ENCODE data around the gene ECD. TPM values are rescaled to one million over a fixed set of nuclear protein-coding genes. Genes with fewer than 3 reads are reported as not detected.

ECD gene
- total RNA-seq, 4 donors from 2014 or later = 11.0 to 22.8 (median 18.6) TPM

DNA sequence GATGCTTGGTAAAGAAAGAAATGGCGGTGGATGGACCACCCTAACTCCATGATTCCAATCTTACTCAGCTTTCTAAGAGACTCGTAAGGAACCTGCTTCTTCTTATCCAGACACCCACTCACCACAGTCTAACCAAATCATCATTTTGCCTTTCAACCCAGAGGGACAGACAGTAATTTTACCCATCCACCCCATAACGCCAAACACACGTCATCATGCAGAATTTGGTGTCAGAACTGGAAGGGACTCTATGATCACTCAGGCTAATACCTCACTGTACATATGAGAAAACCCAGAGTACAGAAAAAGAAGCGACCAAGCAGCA is 388 bp downstream of the ECD start:
- ATAC-seq (peak in 1 of 2 donors; percentile 4), DNase-seq (no peak)
- H3K27ac ChIP-seq = peak overlapping the region; percentile 93 to 97 (median 94)
- peak overlapping the region; percentile 78 to 96 (median 83) for H3K4me3 ChIP-seq
- in situ Hi-C loops (cut with MboI; ENCODE audit: low sequenced_read_pairs in 4 of 4) (loop anchor here (10.0 to 25.0 kb wide), 3 partner anchors 73 to 805 kb away; partner anchors contain the start of genes DNAJB12 (in 4 of the 4) and P4HA1 (in 2 of the 4)), intact Hi-C loops (cut with DNase I; ENCODE audit: low total_unique reads) (loop anchor here (5.0 kb wide), 2 partner anchors 35 to 475 kb away; partner anchors contain the start of gene MCU)
- no peaks in the 10 kb centered on the region for H3K9me3 ChIP-seq
- H3K4me1 ChIP-seq = peaks cover 26 to 41% of the 10 kb centered on the region in 2 donors
- TF ChIP-seq POLR2A (IDR thresholded peaks at IDR 0.05) = no peak
- TF ChIP-seq, protein P1, sequence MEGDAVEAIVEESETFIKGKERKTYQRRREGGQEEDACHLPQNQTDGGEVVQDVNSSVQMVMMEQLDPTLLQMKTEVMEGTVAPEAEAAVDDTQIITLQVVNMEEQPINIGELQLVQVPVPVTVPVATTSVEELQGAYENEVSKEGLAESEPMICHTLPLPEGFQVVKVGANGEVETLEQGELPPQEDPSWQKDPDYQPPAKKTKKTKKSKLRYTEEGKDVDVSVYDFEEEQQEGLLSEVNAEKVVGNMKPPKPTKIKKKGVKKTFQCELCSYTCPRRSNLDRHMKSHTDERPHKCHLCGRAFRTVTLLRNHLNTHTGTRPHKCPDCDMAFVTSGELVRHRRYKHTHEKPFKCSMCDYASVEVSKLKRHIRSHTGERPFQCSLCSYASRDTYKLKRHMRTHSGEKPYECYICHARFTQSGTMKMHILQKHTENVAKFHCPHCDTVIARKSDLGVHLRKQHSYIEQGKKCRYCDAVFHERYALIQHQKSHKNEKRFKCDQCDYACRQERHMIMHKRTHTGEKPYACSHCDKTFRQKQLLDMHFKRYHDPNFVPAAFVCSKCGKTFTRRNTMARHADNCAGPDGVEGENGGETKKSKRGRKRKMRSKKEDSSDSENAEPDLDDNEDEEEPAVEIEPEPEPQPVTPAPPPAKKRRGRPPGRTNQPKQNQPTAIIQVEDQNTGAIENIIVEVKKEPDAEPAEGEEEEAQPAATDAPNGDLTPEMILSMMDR (IDR thresholded peaks at IDR 0.05 in 4 of 5, conservative IDR thresholded peaks at IDR 0.05 in 1 of 5) = no peak
- H3K36me3 ChIP-seq = peaks cover 0 to 13% of the 10 kb centered on the region in 2 donors
- no peaks in the 10 kb centered on the region for H3K27me3 ChIP-seq

DNA sequence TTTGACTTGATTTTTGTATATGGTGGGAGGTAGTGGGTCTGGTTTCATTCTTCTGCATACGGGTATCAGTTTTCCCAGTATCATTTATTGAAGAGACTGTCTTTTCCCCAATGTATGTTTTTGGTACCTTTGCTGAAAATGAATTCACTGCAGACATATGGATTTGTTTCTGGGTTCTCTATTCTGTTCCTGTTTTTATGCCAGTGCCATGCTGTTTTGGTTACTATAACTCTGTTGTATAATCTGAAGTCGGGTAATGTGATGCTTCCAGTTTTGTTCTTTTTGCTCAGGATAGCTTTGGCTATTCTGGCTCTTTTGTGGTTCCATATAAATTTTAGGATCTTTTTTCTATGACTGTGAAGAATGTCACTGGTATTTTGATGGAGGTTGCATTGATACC is 836 bp downstream of the ECD start:
- H3K36me3 ChIP-seq = peaks cover 0 to 18% of the 10 kb centered on the region in 2 donors
- no peak for TF ChIP-seq POLR2A (IDR thresholded peaks at IDR 0.05)
- TF ChIP-seq, protein P1 (IDR thresholded peaks at IDR 0.05 in 4 of 5, conservative IDR thresholded peaks at IDR 0.05 in 1 of 5) = no peak
- peak overlapping the region; percentile 78 to 96 (median 83) for H3K4me3 ChIP-seq
- H3K27ac ChIP-seq = peak overlapping the region; percentile 93 to 97 (median 94)
- peaks cover 26 to 45% of the 10 kb centered on the region in 2 donors for H3K4me1 ChIP-seq
- intact Hi-C loops (cut with DNase I; ENCODE audit: low total_unique reads) = loop anchor here (5.0 kb wide), 2 partner anchors 35 to 475 kb away; partner anchors contain the start of gene MCU
- H3K9me3 ChIP-seq = no peaks in the 10 kb centered on the region
- H3K27me3 ChIP-seq = no peaks in the 10 kb centered on the region
- ATAC-seq (no peak), DNase-seq (no peak)
- in situ Hi-C loops (cut with MboI; ENCODE audit: low sequenced_read_pairs in 4 of 4) = loop anchor here (10.0 to 25.0 kb wide), 3 partner anchors 72 to 805 kb away; partner anchors contain the start of genes DNAJB12 (in 4 of the 4) and P4HA1 (in 2 of the 4)

DNA sequence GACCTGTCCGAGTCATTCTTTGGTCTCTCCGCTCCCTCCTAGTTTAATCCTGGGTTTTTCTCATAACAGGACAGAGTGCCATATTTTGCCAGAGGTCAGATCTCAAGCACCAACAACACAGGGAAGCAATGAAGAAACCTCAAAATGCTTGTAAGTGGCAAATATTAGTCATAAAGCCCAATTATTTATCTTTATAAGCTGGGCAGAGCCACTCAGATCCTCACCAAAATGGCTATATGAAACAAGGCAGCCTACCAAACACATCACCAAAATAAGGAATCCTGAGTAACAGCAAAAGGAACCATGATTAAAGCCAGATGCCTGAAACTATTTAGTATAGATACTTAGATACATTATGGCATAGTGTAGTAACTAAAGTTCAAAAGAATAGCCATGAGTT is 4.7 kb downstream of the ECD start:
- no peak for ATAC-seq
- DNase-seq = no peak
- Histone ChIP-seq H3K27ac (peak overlapping the region in 2 of 4 donors; percentile 6 to 7), H3K9me3 (no peaks in the 10 kb centered on the region), H3K27me3 (no peaks in the 10 kb centered on the region), H3K4me3 (no peak overlapping the region), H3K4me1 (peaks cover 13 to 53% of the 10 kb centered on the region in 2 donors), H3K36me3 (peaks cover 0 to 24% of the 10 kb centered on the region in 2 donors)
- TF ChIP-seq, protein P1 (IDR thresholded peaks at IDR 0.05 in 4 of 5, conservative IDR thresholded peaks at IDR 0.05 in 1 of 5) = no peak
- TF ChIP-seq POLR2A (IDR thresholded peaks at IDR 0.05) = no peak
- in situ Hi-C loops (cut with MboI; ENCODE audit: low sequenced_read_pairs in 4 of 4) = loop anchor here (10.0 to 25.0 kb wide), 3 partner anchors 68 to 801 kb away; partner anchors contain the start of genes DNAJB12 (in 4 of the 4) and P4HA1 (in 2 of the 4)
- intact Hi-C loops (cut with DNase I; ENCODE audit: low total_unique reads) = no loop called here

DNA sequence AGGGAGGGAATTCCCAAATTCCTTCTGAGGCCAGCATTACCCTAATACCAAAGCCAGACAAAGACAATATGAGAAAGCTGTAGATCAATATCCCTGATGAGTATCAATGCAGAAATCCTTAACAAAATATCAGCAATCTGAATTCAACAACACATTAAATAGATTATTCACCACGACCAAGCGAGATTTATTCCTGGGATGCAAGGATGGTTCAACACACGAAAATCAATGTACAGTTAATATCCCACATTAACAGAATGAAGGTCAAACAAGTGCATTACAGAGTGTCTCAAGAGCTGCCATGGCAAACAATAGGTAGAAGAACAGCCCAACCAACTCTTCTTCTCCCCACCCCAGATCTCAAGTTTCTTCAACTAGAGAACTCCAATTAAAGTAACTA is 6.1 kb downstream of the ECD start:
- ATAC-seq = no peak
- intact Hi-C loops (cut with DNase I; ENCODE audit: low total_unique reads) = no loop called here
- no peak for DNase-seq
- Histone ChIP-seq H3K27ac (no peak overlapping the region), H3K36me3 (peaks cover 0 to 26% of the 10 kb centered on the region in 2 donors), H3K4me1 (peaks cover 7 to 45% of the 10 kb centered on the region in 2 donors), H3K9me3 (no peaks in the 10 kb centered on the region), H3K4me3 (no peak overlapping the region), H3K27me3 (no peaks in the 10 kb centered on the region)
- in situ Hi-C loops (cut with MboI; ENCODE audit: low sequenced_read_pairs in 4 of 4) = loop anchor here (10.0 to 25.0 kb wide), 3 partner anchors 67 to 799 kb away; partner anchors contain the start of genes DNAJB12 (in 4 of the 4) and P4HA1 (in 2 of the 4)
- TF ChIP-seq, protein P1 (IDR thresholded peaks at IDR 0.05 in 4 of 5, conservative IDR thresholded peaks at IDR 0.05 in 1 of 5) = no peak
- TF ChIP-seq POLR2A (IDR thresholded peaks at IDR 0.05) = no peak
